ENCODE results near the gene TRIM62. TPM values are rescaled to one million over a fixed set of nuclear protein-coding genes. Genes with fewer than 3 reads are reported as not detected.

TRIM62 gene
- total RNA-seq, 1 experiment from 2014 or later: 6.9 TPM

GRCh38 chr1:33151116-33151515 lies 30.7 kb downstream of the TRIM62 start:
- no CpG with 5 or more reads among the region's 7 CpGs for WGBS (ENCODE audit: extremely low coverage, insufficient read length, low lambda C conversion rate)

More at GRCh38 chr1:33151116-33151515, 30.7 kb downstream of the TRIM62 start:
- no peak overlapping the region for H3K4me2 ChIP-seq (ENCODE audit: insufficient read depth, insufficient read length, low read length)
- no peak overlapping the region for H3K23ac ChIP-seq (ENCODE audit: insufficient read length, low read depth, low read length)
- Mint-ChIP-seq H3K36me3 (ENCODE audit: insufficient read depth in 1 of 3, low read depth in 3 of 3) (peaks cover 8 to 18% (median 10%) of the 10 kb centered on the region in 3 experiments; a peak in 4 of 7 replicates), H3K27ac (peak overlapping the region; percentile 45 to 94 (median 89); a peak in 5 of 7 replicates), H3K4me1 (peaks cover 34 to 39% of the 10 kb centered on the region in 2 experiments), H3K9me3 (no peaks in the 10 kb centered on the region), H3K4me3 (no peak overlapping the region), H3K27me3 (ENCODE audit: low read depth) (peaks cover 1% of the 10 kb centered on the region; the same call in 1 of the 2 replicates)
- no peaks in the 10 kb centered on the region for H3K23me2 ChIP-seq (ENCODE audit: insufficient read length, low read depth, low read length, poor library complexity, severe bottlenecking)
- H2BK120ac ChIP-seq (ENCODE audit: low read depth, low read length, poor library complexity, severe bottlenecking): no peak overlapping the region
- H3K27ac ChIP-seq (ENCODE audit: insufficient read length, low read depth, low read length): no peak overlapping the region
- DNase-seq: no peak
- no peak for TF ChIP-seq CTCF (conservative IDR thresholded peaks at IDR 0.05)
- no peaks in the 10 kb centered on the region for H3K9me3 ChIP-seq (ENCODE audit: control insufficient read depth, low read depth, low read length)
- no peak overlapping the region for H2AFZ ChIP-seq (ENCODE audit: low read length)
- H3K14ac ChIP-seq (ENCODE audit: insufficient read depth, low read length): no peak overlapping the region; the same call in 1 of the 2 replicates
- H3K18ac ChIP-seq (ENCODE audit: insufficient read length, low read depth, low read length): no peak overlapping the region
- no peak overlapping the region for H4K8ac ChIP-seq (replicated peaks; ENCODE audit: insufficient read length, low read depth, low read length)
- peaks cover 9% of the 10 kb centered on the region; the same call in 1 of the 2 replicates for H3K4me1 ChIP-seq (ENCODE audit: insufficient read depth, low read length)
- no peak overlapping the region for H2BK15ac ChIP-seq (ENCODE audit: low read depth, low read length)
- no peak overlapping the region for H4K91ac ChIP-seq (ENCODE audit: insufficient read length, low read depth, low read length)
- no peak overlapping the region for H3K9ac ChIP-seq (ENCODE audit: extremely low read depth, insufficient read length, low read length)
- H2AK5ac ChIP-seq (ENCODE audit: insufficient read length, low read length): no peak overlapping the region
- no peak overlapping the region for H3K4ac ChIP-seq (ENCODE audit: low read depth, low read length)
- H3K27me3 ChIP-seq (ENCODE audit: insufficient read depth, low read length): no peaks in the 10 kb centered on the region
- H3K79me1 ChIP-seq (ENCODE audit: insufficient read depth, low read depth, low read length, poor library complexity, severe bottlenecking): no peaks in the 10 kb centered on the region
- H4K20me1 ChIP-seq (ENCODE audit: control insufficient read depth, insufficient read depth, insufficient read length): no peaks in the 10 kb centered on the region
- no peaks in the 10 kb centered on the region for H3K79me2 ChIP-seq (ENCODE audit: insufficient read depth, low read length)
- H3T11ph ChIP-seq (ENCODE audit: low read length): no peak overlapping the region
- H2BK12ac ChIP-seq (ENCODE audit: insufficient read length, low read depth, low read length): no peak overlapping the region
- no peak overlapping the region for H3K56ac ChIP-seq (ENCODE audit: insufficient read length, low read depth, low read length)
- H2BK20ac ChIP-seq (ENCODE audit: low read depth, low read length, poor library complexity, severe bottlenecking): no peak overlapping the region
- H2BK5ac ChIP-seq (ENCODE audit: insufficient read length, low read length): no peak overlapping the region
- no peak overlapping the region for H4K5ac ChIP-seq (ENCODE audit: insufficient read length, low read depth, low read length)

Measured in H9 (cell line).